Testis (tissue), 3 donors: ENCODE data around the gene GRAMD1B. TPM values are rescaled to one million over a fixed set of nuclear protein-coding genes. Genes with fewer than 3 reads are reported as not detected.

ENCODE experiments used
- DNase-seq: peaks from one replicate; pipeline ENCODE4 v3.0.0-alpha.2; 2019
- H3K27ac ChIP-seq, 2 donors: fragments of 200-600 bp; sonication (generic); one replicate each; pipeline ENCODE4 v1.5.1; 2019
- H3K27me3 ChIP-seq: fragments of 200-600 bp; sonication (generic); one replicate; pipeline ENCODE4 v1.5.1; 2019
- H3K36me3 ChIP-seq: fragments of 200-600 bp; sonication (generic); one replicate; pipeline ENCODE4 v1.5.1; 2017; ENCODE audit warnings: low read depth; ENCODE audit errors: missing control alignments
- H3K4me1 ChIP-seq: fragments of 200-600 bp; sonication (generic); one replicate; pipeline ENCODE4 v1.5.1; 2019
- H3K4me3 ChIP-seq, 2 donors: fragments of 200-600 bp; sonication (generic); one replicate each; pipeline ENCODE4 v1.5.1; 2017 to 2019
- H3K9me3 ChIP-seq: fragments of 200-600 bp; sonication (generic); one replicate; pipeline ENCODE4 v1.5.1; 2017
- CTCF ChIP-seq, 3 experiments: fragments of 450-650 bp in 2 of 3; fragments of 200-600 bp in 1 of 3; sonication (generic) in 1 of 3; IDR thresholded peaks; one replicate each; pipeline ENCODE4 v1.5.1; 2016 to 2019; ENCODE audit warnings: antibody characterized with exemption in 3 of 3, mild to moderate bottlenecking in 2 of 3, moderate library complexity in 1 of 3
- POLR2A ChIP-seq: fragments of 450-650 bp; IDR thresholded peaks from one replicate; pipeline ENCODE4 v1.6.1; 2017; ENCODE audit warnings: antibody characterized with exemption, mild to moderate bottlenecking, moderate library complexity
- WGBS, 2 donors: methylation state at CpG; one replicate each; pipeline ENCODE4 v1.1.5; 2018; 5-methylcytosine and 5-hydroxymethylcytosine counted together
- intact Hi-C: fragments of 100-400 bp; cut with DNase I; formaldehyde crosslinking; loops from one replicate; pipeline ENCODE4 v1.15.1; 2023; ENCODE audit warnings: low total_unique reads
- microRNA-seq, 2 donors: library from miRNA; unstranded; fragments of <30 nt; microRNA quantifications; one replicate each; pipeline ENCODE4, GENCODE V29; 2016; ENCODE audit warnings: borderline number of aligned reads in 2 of 2, borderline replicate concordance in 1 of 2
- polyA plus RNA-seq: library from polyadenylated mRNA; stranded (reverse); fragments of 350-450 nt; fragmentation: Illumina TruSeq; extraction: RNeasy Lipid Tissue Mini Kit (QIAGEN cat#74804); gene quantifications from one replicate; pipeline ENCODE4 v1.2.3, GENCODE V29; 2014; ENCODE audit warnings: low read depth, low replicate concordance; ENCODE audit not compliant: insufficient read depth
- small RNA-seq, 2 donors: library from RNA; depleted of rRNA; stranded (forward); fragments of <200 nt; gene quantifications; one replicate each; pipeline ENCODE3, GENCODE V24; 2016
- total RNA-seq, 2 donors: library from RNA; depleted of rRNA; stranded (reverse); fragments of >200 nt; gene quantifications; one replicate each; pipeline ENCODE4 v1.2.3, GENCODE V29; 2016

Gene GRAMD1B
- total and polyA plus RNA-seq, 3 donors from 2014 or later = 48.1 to 78.9 (median 48.9) TPM

DNA sequence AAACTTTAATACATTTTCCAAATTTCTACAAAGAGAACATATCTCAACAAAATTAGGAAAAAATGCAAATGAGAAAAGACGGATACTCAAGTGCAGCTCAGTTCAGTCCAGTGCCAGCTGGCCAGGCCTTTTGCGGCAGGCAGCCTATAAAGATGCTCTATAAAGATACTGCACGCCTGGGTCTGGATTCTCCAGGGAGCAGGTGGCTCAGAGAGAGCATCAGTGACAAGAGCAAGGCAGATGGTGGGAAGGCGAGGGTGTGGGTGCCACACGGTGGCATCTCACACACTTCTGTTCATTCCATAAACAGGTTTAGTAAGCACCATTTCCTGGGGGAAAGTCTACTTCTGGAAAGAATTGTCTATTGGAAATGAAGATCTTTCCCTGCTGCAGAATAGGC lies 242.5 kb downstream of the GRAMD1B start:
- TF ChIP-seq CTCF (IDR thresholded peaks at IDR 0.05) = no peak
- no peak for TF ChIP-seq POLR2A
- Histone ChIP-seq H3K9me3 (no peaks in the 10 kb centered on the region), H3K4me1 (no peaks in the 10 kb centered on the region), H3K4me3 (no peak overlapping the region), H3K27ac (no peak overlapping the region), H3K36me3 (no peaks in the 10 kb centered on the region), H3K27me3 (no peaks in the 10 kb centered on the region)
- WGBS, 2 donors = 53 to 75% methylated on average over 5 of the region's 5 CpGs
- no peak for DNase-seq
- intact Hi-C loops = no loop called here

GRCh38 chr11:123674297-123674696 lies 244.2 kb downstream of the GRAMD1B start:
- WGBS, 2 donors = 70 to 91% methylated on average over 2 of the region's 2 CpGs
- intact Hi-C loops = no loop called here
- no peak for TF ChIP-seq POLR2A
- TF ChIP-seq CTCF (IDR thresholded peaks at IDR 0.05) = no peak
- Histone ChIP-seq H3K9me3 (no peaks in the 10 kb centered on the region), H3K4me1 (no peaks in the 10 kb centered on the region), H3K27ac (no peak overlapping the region), H3K4me3 (no peak overlapping the region), H3K27me3 (no peaks in the 10 kb centered on the region), H3K36me3 (no peaks in the 10 kb centered on the region)
- DNase-seq = no peak

Small RNA genes lying within 50 kb of the gene (microRNA-seq; reads per million reads assigned to microRNA genes)
- 0 reads per million in 2 donors for gene MIR4493

Small RNA genes lying within 50 kb of the gene (small RNA-seq; reads per million reads assigned to genes)
- 0 reads per million in 2 donors for gene MIR4493

Other genes with a start within 250 kb of the GRAMD1B start
- gene CLMP, start 235.0 kb upstream of the GRAMD1B start, total RNA-seq = 1 to 10 TPM; 6.0 to 6.3 TPM
- 6.5 TPM for gene CLMP, start 235.0 kb upstream of the GRAMD1B start, polyA plus RNA-seq
- 1 to 10 TPM; 3.9 to 5.1 TPM for gene SCN3B, start 224.4 kb downstream of the GRAMD1B start, total RNA-seq
- 2.4 TPM for gene SCN3B, start 224.4 kb downstream of the GRAMD1B start, polyA plus RNA-seq